SU-DHL-6 (cell line): Measurements from ENCODE around the gene SLC17A9.
"Not testable (repeated sequence)": the region's sequence is repeated elsewhere in the genome, so short reads cannot be mapped to it uniquely, and the experiment has no call there.

Experiments used
- H2AFZ ChIP-seq: fragments of 200-600 bp; sonication (generic); 2 replicates; pipeline ENCODE4 v1.6.1; 2014; ENCODE audit warnings: low read depth, mild to moderate bottlenecking, moderate library complexity, mixed read lengths, antibody characterized with exemption, low read length; ENCODE audit not compliant: severe bottlenecking
- H3F3A ChIP-seq: fragments of 200-600 bp; shearing (Covaris generic); 2 replicates; pipeline ENCODE4 v1.6.0; 2016; ENCODE audit warnings: antibody characterized with exemption, mild to moderate bottlenecking; ENCODE audit not compliant: insufficient read depth
- H3K27ac ChIP-seq: fragments of 200-600 bp; sonication (generic); 2 replicates; pipeline ENCODE4 v1.5.1; 2016; ENCODE audit warnings: low read depth, mild to moderate bottlenecking, low read length, moderate library complexity, mixed read lengths
- H3K27me3 ChIP-seq: fragments of 200-600 bp; sonication (generic), shearing (Covaris generic); 2 replicates; pipeline ENCODE4 v1.6.0; 2014; ENCODE audit warnings: mild to moderate bottlenecking, low read length
- H3K36me3 ChIP-seq: fragments of 200-600 bp; sonication (generic); 2 replicates; pipeline ENCODE4 v1.6.1; 2014; ENCODE audit warnings: mild to moderate bottlenecking, low read length, mixed read lengths
- H3K4me2 ChIP-seq: fragments of 300-600, 200-600 bp; shearing (Covaris generic), sonication (generic); 2 replicates; pipeline ENCODE4 v1.6.0; 2014; ENCODE audit warnings: low read length, low read depth, mild to moderate bottlenecking; ENCODE audit not compliant: poor library complexity, severe bottlenecking
- H3K4me3 ChIP-seq: fragments of 200-600 bp; sonication (generic); 2 replicates; pipeline ENCODE4 v1.5.1; 2014; ENCODE audit warnings: antibody characterized with exemption, low read length, mild to moderate bottlenecking, mixed read lengths; ENCODE audit not compliant: insufficient read depth, poor library complexity, severe bottlenecking
- H3K79me2 ChIP-seq: fragments of 200-600 bp; sonication (generic); 2 replicates; pipeline ENCODE4 v1.6.1; 2014; ENCODE audit warnings: mild to moderate bottlenecking, low read length, moderate library complexity; ENCODE audit not compliant: insufficient read depth
- H3K9ac ChIP-seq: fragments of 200-600 bp; sonication (generic); 2 replicates; pipeline ENCODE4 v1.7.0; 2014; ENCODE audit warnings: mild to moderate bottlenecking, low read length
- H3K9me2 ChIP-seq: fragments of 200-600 bp; sonication (generic); replicated peaks from 2 replicates; pipeline ENCODE4 v1.6.1; 2014; ENCODE audit warnings: low read length; ENCODE audit not compliant: insufficient read depth
- H3K9me3 ChIP-seq: fragments of 200-600 bp; sonication (generic); 2 replicates; pipeline ENCODE4 v1.6.1; 2014; ENCODE audit warnings: low read length, mixed read lengths; ENCODE audit not compliant: insufficient read depth
- H4K20me1 ChIP-seq: fragments of 200-600 bp; sonication (generic); 2 replicates; pipeline ENCODE4 v1.6.1; 2014; ENCODE audit warnings: low read depth, mild to moderate bottlenecking, antibody characterized with exemption, low read length, moderate library complexity, mixed read lengths
- EZH2phosphoT487 ChIP-seq: fragments of 200-600 bp; sonication (generic), shearing (Covaris generic); conservative IDR thresholded peaks from 2 replicates; pipeline ENCODE4 v1.6.1; 2018; ENCODE audit warnings: mild to moderate bottlenecking, antibody characterized with exemption, low read length, moderate library complexity, mixed read lengths
- TF ChIP-seq, protein P1 (sequence below): fragments of 200-600 bp; sonication (generic); IDR thresholded peaks from one replicate; pipeline ENCODE4 v1.5.1; 2017; ENCODE audit warnings: antibody characterized with exemption, mild to moderate bottlenecking, low read length, moderate library complexity; ENCODE audit not compliant: insufficient read depth, poor library complexity, severe bottlenecking

The SLC17A9 gene

DNA sequence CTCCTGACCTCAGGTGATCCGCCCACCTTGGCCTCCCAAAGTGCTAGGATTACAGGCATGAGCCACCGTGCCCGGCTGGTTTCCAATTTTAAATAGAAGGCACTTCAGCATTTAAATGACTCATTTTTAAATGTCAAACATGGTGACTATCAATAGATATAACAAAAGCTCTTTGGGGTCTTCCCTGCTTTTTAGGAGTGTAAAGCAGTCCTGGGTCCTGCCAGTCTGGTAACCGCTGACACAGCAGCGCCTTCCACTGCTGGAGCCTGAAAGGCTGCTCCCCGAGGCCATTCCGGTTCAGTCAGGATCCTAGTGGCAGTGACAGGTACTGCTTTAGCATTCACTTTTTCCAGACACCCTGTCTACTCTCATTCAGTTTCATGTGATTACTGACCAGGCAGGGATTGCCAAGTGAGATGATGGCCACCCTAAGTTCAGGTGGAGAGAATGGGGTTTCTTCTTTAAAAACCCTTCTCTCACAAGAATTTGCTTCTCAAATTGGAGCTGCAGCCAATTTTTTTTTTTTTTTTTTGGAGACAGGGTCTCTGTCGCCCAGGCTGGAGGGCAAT lies 31.3 kb upstream of the SLC17A9 start:
- Histone ChIP-seq H3K4me3 (no peak overlapping the region), H2AFZ (no peak overlapping the region), H3K9ac (no peak overlapping the region), H3K4me2 (peak overlapping the region; percentile 6), H3K79me2 (peaks cover 98% of the 10 kb centered on the region), H3K9me3 (no peaks in the 10 kb centered on the region), H3K27me3 (no peaks in the 10 kb centered on the region), H3K9me2 (no peaks in the 10 kb centered on the region), H3F3A (peaks cover 9% of the 10 kb centered on the region; the same call in 1 of the 2 replicates), H3K27ac (no peak overlapping the region), H4K20me1 (peaks cover 54% of the 10 kb centered on the region), H3K36me3 (no peaks in the 10 kb centered on the region)
- TF ChIP-seq, protein P1, sequence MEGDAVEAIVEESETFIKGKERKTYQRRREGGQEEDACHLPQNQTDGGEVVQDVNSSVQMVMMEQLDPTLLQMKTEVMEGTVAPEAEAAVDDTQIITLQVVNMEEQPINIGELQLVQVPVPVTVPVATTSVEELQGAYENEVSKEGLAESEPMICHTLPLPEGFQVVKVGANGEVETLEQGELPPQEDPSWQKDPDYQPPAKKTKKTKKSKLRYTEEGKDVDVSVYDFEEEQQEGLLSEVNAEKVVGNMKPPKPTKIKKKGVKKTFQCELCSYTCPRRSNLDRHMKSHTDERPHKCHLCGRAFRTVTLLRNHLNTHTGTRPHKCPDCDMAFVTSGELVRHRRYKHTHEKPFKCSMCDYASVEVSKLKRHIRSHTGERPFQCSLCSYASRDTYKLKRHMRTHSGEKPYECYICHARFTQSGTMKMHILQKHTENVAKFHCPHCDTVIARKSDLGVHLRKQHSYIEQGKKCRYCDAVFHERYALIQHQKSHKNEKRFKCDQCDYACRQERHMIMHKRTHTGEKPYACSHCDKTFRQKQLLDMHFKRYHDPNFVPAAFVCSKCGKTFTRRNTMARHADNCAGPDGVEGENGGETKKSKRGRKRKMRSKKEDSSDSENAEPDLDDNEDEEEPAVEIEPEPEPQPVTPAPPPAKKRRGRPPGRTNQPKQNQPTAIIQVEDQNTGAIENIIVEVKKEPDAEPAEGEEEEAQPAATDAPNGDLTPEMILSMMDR = no peak
- no peak for TF ChIP-seq EZH2phosphoT487

DNA sequence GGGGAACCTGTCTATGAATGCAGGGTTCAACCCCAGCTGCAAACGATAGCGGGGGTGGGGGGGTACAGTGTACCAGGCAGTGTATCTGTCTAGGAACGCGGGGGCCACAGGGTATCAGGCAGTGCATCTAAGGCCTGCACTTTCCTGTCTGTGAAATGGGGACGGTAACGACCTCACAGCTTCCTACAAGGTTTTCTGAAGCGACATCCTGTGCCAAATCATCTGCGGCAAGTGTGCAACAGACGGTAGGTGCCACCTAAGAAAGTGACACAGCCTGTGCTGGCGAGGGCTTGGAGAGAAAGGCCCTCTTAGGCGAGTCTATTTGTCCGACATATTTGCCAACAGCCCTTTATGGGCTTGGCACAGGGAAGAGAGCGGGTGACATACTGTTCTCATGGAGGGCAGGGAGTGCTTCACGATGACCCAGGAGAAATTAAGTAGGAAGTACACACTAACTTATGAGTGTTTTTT lies 30.0 kb upstream of the SLC17A9 start:
- Histone ChIP-seq H3K79me2 (peaks cover 96% of the 10 kb centered on the region), H4K20me1 (peaks cover 42% of the 10 kb centered on the region), H3K9me2 (no peaks in the 10 kb centered on the region), H3K9me3 (no peaks in the 10 kb centered on the region), H2AFZ (no peak overlapping the region), H3K27ac (peak overlapping the region; percentile 18; the same call in 1 of the 2 replicates), H3K27me3 (no peaks in the 10 kb centered on the region), H3K9ac (peak overlapping the region; percentile 5; the same call in 1 of the 2 replicates), H3K4me3 (no peak overlapping the region), H3K36me3 (no peaks in the 10 kb centered on the region), H3F3A (peaks cover 9% of the 10 kb centered on the region; the same call in 1 of the 2 replicates), H3K4me2 (peak overlapping the region; percentile 45)
- TF ChIP-seq, protein P1 = no peak
- TF ChIP-seq EZH2phosphoT487 = no peak

DNA sequence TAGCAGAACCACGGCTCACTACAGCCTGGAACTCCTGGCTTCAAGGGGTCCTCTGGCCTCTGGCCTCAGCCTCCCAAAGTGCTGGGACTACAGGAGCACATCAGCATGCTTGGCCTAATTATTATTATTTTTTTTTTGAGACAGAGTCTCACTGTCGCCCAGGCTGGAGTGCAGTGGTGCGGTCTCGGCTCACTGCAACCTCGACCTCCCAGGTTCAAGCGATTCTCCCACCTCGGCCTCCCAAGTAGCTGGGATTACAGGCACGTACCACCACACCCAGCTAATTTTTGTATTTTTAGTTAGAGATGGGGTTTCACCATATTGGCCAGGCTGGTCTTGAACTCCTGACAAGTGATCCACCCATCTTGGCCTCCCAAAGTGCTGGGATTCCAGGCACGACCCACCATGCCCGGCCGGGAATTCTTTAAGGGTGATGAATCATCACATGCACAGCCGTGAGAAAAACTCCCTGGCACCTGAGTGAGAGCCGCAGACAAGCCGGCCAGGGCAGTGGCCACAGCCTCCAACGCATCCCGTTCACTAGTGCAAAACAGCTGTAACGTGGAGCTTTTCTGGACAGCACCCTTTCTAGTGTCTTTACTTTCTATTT lies 29.3 kb upstream of the SLC17A9 start:
- H3K4me3 ChIP-seq, H3K27me3 ChIP-seq, H2AFZ ChIP-seq, H3K36me3 ChIP-seq, H3F3A ChIP-seq, H3K9me2 ChIP-seq, H3K9me3 ChIP-seq: not testable (repeated sequence)
- peak overlapping the region; percentile 18; the same call in 1 of the 2 replicates for H3K27ac ChIP-seq
- H3K4me2 ChIP-seq = peak overlapping the region; percentile 83
- H3K9ac ChIP-seq = peak overlapping the region; percentile 81
- H4K20me1 ChIP-seq = peaks cover 36% of the 10 kb centered on the region
- H3K79me2 ChIP-seq = peaks cover 96% of the 10 kb centered on the region
